Measurements from ENCODE around the gene UCK1. TPM values are rescaled to one million over a fixed set of nuclear protein-coding genes. Genes with fewer than 3 reads are reported as not detected.
"Not testable (repeated sequence)": the region's sequence is repeated elsewhere in the genome, so short reads cannot be mapped to it uniquely, and the experiment has no call there.

UCK1 gene
- total RNA-seq, 1 donor from 2014 or later, result 22.4 TPM

DNA sequence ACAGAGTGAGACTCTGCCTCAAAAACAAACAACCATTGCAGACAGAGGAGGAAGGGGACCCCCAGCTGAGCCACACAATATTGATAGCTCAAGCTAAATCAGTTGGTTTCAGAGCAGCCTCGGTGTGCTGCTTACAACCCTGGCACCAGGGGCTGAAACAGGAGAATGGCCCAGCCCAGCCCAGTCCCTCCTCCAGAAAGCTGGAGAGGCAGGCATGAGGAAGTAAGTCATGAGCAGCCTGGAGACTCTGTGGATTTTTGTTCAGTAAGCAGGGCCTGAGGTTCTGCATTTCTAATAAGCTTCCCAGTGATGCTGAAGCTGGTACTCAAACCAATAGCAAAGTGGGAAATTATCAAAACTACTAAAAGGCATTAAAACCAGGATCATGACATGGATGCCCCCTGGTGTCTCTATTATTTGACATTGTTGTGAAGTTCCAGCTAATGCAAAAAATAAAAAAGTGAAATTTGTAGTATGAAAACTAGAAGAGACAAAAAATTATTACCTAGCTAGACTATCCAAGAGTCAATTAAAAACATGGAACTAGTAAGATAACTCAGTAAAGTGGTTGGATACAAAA is 28.4 kb upstream of the UCK1 start:
- TF ChIP-seq, protein P1, sequence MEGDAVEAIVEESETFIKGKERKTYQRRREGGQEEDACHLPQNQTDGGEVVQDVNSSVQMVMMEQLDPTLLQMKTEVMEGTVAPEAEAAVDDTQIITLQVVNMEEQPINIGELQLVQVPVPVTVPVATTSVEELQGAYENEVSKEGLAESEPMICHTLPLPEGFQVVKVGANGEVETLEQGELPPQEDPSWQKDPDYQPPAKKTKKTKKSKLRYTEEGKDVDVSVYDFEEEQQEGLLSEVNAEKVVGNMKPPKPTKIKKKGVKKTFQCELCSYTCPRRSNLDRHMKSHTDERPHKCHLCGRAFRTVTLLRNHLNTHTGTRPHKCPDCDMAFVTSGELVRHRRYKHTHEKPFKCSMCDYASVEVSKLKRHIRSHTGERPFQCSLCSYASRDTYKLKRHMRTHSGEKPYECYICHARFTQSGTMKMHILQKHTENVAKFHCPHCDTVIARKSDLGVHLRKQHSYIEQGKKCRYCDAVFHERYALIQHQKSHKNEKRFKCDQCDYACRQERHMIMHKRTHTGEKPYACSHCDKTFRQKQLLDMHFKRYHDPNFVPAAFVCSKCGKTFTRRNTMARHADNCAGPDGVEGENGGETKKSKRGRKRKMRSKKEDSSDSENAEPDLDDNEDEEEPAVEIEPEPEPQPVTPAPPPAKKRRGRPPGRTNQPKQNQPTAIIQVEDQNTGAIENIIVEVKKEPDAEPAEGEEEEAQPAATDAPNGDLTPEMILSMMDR (conservative IDR thresholded peaks at IDR 0.05; ENCODE audit: low read depth, low read length), result no peak
- DNase-seq (ENCODE audit: low read depth), result no peak

DNA sequence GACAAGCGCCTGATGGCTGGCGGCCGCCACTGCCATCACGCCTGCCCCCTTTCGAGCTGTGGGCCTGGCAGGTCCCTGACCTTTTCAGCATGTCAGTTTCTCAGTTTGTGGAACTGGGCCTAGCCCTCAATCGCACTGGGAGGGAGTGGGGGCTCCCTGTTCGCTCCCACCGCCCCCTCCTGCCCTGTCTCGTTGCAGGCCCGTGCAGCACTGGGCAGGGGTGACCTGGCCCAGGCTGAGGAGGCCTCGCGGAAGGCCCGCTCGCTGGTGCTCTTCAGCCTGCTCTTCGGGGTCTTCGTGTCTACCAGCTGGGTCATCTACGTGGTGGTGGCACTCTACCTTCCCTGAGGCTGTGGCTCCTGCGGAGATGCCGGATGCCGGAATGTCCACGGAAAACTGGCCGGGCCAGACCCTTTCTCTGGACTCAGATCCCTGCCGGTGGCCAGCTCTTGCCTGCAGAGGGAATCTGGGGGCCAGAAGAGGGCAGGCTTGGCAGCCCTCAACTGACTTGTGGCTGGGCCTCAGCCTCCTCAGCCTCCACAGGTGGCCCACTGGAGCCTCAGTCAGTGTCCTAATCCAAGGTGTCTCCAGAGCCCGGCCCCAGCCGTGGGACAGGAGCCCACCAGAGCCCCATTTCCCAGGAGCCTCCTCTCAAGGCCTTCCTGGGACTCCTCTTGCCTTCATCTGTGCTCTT is 26.9 kb upstream of the UCK1 start:
- TF ChIP-seq, protein P1 (conservative IDR thresholded peaks at IDR 0.05; ENCODE audit: low read depth, low read length), result no peak
- DNase-seq (ENCODE audit: low read depth), result no peak

More for the DNA sequence above, 28.4 kb upstream of the UCK1 start:
- H3K4me3 ChIP-seq (ENCODE audit: low read depth, low read length), result no peak overlapping the region

DNA sequence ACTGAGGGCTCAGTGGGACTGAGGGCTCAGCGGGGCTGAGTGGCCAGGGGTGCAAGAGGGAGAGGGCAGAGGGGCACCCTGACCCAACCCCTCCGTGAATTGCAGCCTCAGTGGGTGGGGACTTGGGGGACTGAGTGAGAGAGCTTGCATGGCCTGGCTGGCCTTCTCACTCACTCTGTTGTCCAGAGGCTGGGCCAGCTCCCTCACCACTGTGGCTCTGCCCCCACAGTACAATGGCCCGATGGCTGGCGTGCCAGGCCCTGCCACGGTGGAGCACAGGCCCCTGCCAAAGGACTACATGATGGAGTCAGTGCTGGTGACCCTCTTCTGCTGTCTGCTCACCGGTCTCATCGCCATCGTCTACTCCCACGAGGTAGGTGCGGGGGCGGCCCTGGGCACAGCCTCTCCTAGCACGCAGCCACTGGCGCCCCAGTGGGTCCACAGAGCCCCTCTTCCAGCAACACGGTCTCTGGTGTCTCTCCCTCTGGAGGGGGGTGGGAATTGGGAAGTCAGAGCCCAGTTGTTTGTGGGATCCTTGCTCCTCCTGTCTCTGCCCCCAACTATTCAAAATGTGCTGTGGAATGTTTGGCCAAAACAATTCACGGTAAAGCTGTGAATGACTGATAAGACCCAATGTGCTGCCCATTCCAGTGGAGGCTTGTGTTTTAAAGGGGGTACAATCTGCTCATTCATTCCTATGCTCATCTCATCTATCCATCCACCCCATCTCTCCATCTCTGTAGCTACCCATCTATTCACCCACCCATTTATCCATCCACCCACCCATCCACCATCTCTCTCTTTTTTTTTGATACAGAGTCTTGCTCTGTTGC is 25.0 kb upstream of the UCK1 start:
- DNase-seq (ENCODE audit: low read depth), result no peak
- no peak overlapping the region for H3K4me3 ChIP-seq (ENCODE audit: low read depth, low read length)
- TF ChIP-seq, protein P1 (conservative IDR thresholded peaks at IDR 0.05; ENCODE audit: low read depth, low read length), result no peak

More for the DNA sequence above, 26.9 kb upstream of the UCK1 start:
- H3K4me3 ChIP-seq (ENCODE audit: low read depth, low read length), result no peak overlapping the region

DNA sequence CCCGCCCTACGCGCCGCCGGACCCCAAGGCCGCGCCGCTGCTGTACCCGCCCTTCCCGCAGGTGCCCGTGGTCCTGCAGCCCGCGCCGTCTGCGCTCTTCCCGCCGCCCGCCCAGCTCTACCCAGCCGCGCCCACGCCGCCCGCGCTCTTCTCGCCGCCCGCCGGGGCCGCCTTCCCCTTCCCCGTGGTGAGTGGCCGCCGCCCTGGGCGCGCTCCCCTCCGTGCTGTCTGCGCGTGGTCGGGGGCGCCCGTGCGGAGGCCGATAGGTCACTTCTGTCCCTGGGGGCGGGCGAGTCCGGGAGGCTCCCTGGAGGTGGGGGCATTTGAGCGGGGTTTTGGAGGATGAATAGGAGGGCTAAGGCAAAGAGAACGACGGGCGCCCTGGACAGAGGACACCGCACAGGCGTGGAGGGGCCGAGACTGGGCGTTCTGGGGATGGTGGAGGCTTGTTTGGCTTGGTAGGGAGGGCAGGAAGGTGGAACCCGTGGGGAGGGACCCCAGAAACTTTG is 23.8 kb upstream of the UCK1 start:
- DNase-seq (ENCODE audit: low read depth), result no peak
- H3K4me3 ChIP-seq (ENCODE audit: low read depth, low read length), result no peak overlapping the region
- TF ChIP-seq, protein P1 (conservative IDR thresholded peaks at IDR 0.05; ENCODE audit: low read depth, low read length), result no peak

DNA sequence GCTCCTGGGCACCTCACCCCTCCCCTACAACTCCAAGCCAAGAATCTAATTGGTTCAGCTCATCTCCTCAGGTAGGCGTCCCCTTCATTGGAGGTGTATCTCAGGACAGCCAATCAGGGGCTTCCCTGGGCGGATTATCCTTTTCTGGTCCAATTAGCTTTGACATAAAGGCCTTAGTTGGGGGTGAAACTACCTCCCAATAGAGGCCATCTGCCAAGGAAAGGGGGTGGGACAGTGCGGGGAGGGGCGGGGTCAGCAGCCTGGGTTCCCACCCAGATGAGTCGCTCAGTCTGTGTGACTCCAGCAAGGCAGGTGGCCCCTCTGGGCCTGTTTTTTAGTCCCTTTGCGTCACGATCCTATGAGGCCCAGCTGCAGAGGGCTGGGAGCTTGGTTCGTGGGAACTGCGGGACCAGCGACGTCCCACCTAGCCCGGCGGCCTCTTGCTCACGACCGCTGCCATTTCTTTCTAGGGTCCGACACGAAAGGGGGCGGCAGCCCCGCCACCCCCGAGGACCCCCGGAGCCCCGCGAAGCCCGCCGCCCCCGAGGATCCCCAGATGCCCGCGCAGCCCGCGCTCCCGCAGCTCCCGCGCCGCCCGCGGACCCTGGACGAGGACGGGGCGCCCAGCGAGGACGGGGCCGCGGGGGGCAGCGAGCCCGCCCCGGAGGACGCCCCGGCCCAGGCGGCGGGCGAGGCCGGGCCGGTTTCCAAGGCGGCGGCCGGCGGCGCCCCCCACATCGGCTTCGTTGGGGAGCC is 23.2 kb upstream of the UCK1 start:
- TF ChIP-seq, protein P1 (conservative IDR thresholded peaks at IDR 0.05; ENCODE audit: low read depth, low read length), result no peak
- DNase-seq (ENCODE audit: low read depth), result no peak

DNA sequence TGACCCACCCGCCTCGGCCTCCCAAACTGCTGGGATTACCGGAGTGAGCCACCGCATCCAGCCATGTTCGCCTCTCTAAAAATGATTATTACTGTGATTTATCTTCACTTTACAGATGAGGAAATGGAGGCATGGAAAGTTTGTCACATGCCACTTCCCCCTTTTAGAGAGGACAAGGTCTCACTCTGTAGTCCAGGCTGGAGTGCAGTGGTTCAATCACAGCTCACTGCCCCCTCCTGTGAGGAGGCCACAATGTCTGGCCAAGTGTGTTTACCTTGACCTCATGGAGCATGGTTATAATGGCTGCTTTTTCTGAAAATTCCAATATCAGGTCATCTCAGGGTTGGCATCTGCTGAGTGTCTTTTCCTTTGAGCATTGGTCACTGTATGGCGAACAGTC is 21.0 kb upstream of the UCK1 start:
- TF ChIP-seq, protein P1 (conservative IDR thresholded peaks at IDR 0.05; ENCODE audit: low read depth, low read length), result no peak
- DNase-seq (ENCODE audit: low read depth), result no peak
- no peak overlapping the region for H3K4me3 ChIP-seq (ENCODE audit: low read depth, low read length)

More for the DNA sequence above, 23.2 kb upstream of the UCK1 start:
- H3K4me3 ChIP-seq (ENCODE audit: low read depth, low read length), result no peak overlapping the region

DNA sequence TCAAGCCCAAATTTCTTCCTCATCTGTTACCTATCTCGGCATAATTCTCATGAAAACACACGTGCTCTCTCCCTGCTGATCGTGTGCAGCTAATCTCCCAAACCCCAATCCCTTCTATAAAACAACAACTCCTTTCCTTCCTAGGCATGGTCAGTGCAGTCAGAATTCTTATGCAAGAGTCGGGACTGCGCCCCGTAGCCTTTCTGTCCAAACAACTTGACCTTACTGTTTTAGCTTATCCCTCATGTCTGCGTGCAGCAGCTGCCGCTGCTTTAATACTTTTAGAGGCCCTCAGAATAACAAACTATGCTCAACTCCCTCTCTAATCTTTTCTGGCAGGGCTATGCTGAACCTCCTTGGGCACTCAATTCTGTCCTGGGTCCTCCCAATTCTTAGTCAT is 19.4 kb upstream of the UCK1 start:
- not testable (repeated sequence) for DNase-seq (ENCODE audit: low read depth)

DNA sequence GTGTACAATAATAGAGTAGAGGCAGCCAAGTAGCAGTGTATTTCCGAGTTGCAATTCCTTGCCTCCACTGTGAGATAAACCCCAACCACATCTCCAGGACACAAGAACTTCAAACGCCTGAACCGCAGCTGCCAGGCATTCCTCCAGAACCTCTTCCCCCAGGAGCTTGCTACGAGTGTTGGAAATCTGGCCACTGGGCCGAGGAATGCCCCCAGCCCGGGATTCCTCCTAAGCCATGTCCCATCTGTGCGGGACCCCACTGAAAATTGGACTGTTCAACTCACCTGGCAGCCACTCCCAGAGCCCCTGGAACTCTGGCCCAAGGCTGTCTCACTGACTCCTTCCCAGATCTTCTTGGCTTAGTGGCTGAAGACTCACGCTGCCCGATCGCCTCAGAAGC is 18.1 kb upstream of the UCK1 start:
- DNase-seq (ENCODE audit: low read depth); H3K4me3 ChIP-seq (ENCODE audit: low read depth, low read length): not testable (repeated sequence)

More for the DNA sequence above, 19.4 kb upstream of the UCK1 start:
- not testable (repeated sequence) for H3K4me3 ChIP-seq (ENCODE audit: low read depth, low read length)
